CD4-positive, alpha-beta T cell treated with Interleukin-1 beta for 1 hour (primary cell): ENCODE results near the gene JMJD6.
A peak's percentile ranks its signal among the peaks of the same experiment; 100 is the strongest.
"Not testable (repeated sequence)": the region's sequence is repeated elsewhere in the genome, so short reads cannot be mapped to it uniquely, and the experiment has no call there.

Experiments
- DNase-seq, 2 donors: peaks; one replicate each; pipeline ENCODE4 v3.0.0-alpha.2; 2020 to 2022

JMJD6 gene

DNA sequence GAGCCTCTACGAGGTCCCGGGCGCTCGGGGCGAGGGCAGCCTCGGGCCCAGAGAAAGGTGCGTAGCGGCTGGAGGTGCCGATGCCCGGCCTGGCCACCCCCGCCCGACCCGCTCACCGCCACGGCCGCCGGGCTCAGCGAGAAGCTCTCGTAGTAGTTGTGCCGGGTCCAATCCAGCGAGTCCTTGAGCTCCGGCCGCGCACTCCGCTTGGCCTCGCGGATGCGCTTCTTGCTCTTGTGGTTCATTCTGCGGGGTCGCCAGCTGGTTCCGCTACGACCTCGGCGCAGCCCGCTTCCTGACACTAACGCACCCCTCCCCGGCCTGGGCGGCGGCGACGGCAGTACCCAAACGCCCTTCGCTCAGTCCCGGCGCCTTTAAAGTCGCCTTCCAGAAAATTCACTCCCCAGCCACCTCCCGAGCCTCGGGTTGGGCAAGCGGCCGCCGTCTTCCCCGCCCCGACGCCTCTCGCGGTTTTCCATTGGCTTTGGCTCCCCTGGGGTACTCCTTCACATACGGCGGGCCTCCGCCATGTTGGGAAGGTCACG is at the start of gene JMJD6:
TSS of gene JMJD6 (minus strand) at position 376 of the 545 bp plus-strand sequence. CDS start at position 245, 131 bp downstream.
- peak; percentile 97 for DNase-seq

DNA sequence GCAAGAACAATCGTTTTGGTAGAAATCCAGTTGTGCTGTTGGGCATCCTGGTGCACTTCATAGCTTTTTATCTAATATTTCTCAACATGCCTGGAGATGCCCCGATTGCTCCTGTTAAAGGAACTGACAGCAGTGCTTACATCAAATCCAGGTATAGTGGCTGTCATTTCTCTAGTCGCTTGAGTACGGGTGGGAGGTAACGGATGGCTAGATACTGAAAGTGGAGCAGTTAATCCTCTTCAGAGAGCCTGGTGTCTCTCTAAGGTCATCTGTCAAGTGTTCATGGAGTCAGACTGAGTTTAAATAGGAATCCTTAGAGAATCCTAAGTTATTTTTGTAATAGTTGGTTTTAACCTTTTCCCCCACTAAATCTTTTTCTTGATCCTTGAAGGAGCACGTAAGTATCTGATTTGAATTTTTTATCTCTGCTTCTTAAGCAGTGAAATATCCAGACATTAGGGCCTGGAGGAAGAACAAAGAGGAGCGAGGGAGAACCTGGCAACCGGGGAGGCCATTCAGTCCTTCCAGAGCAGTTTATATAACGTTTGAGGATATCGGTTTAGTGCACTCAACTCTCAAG is 48.7 kb upstream of the JMJD6 start:
- no peak for DNase-seq

DNA sequence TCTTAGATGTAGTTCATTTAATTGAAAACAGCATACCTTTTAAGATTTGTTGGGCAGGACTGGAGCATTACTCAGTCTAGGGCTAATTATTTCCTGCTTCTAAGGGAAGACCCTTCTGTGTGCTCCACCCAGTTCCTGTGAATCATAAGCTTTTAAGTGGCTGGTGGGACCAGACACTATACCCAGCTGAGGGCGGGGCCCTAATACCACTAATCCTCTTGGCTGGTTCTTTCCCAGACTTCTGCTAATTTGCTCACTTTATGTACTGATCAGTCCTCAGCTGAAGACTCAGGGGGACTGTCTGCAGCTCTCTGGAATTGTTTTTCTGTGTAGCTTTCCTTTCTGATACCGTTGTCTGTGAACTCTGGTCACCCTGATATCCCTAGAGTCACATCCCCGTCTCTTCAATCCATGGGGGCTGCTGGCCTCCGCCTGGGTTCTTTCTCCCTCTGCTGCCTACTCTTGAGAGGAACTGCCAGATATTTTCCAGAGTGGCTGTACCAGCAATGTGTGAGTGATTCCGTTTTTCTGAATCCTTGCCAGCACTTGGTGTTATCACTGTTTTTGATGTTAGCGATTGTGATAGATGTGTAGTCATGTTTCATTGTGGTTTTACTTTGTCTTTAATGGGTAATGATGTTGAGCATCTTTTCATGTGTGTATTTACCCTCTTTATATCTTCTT is 46.6 kb upstream of the JMJD6 start:
- peak; percentile 58 to 76 for DNase-seq

DNA sequence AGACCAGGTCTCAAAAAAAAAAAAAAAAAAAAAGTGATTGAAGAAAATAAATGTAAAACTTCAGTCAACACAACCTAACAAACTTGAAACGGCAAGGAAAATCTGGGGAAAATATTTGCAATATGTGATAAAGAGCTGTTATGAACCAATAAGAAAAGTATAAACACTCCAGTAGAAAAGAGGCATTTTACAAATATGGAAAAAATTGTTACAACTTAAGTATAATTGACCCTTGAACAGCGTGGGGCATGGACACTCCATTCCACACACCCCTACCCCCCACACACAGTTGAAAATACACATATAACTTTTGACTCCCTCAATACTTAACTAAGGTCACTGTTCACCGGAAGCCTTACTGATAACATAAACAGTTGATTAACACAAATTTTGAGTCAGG is 32.2 kb upstream of the JMJD6 start:
- DNase-seq, result no peak

DNA sequence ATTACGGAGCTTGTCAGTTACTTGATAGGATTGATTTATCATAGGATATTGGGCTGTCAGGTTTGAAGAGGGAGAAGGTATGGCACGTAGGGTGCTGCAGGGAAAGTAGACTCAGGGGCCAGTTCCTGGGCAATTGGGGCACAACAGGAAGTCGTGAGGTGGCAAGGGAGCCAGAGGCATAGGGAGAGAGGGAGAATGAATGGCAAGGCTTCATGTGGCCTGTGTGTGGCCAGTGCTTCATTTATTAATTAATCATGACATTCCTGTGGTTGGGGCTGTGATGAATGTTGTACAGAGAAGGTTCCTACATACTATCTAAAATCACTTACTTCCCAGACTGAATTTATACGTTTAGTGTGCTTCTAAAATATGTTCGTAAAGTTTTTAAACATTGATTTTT is 30.9 kb upstream of the JMJD6 start:
- DNase-seq, result no peak

DNA sequence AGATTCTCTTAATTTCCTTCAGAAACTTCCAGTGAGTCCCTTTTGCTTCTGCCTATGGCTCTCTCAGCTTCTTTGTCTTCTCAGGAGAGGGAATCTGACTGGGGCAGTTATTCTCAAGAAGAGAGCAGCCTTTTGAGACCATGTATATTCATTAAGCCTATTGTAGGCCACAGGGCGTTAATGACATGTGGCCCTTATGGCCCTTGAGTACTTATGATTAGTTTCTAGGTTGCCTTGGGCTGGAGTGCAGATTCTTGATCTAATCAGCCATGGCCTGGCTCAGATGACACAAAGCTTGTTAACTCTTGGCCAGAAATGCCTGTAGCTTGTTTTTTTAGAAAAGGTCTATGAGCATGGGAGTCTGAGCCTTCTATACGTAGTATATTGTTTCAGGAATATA is 28.9 kb upstream of the JMJD6 start:
- no peak for DNase-seq

DNA sequence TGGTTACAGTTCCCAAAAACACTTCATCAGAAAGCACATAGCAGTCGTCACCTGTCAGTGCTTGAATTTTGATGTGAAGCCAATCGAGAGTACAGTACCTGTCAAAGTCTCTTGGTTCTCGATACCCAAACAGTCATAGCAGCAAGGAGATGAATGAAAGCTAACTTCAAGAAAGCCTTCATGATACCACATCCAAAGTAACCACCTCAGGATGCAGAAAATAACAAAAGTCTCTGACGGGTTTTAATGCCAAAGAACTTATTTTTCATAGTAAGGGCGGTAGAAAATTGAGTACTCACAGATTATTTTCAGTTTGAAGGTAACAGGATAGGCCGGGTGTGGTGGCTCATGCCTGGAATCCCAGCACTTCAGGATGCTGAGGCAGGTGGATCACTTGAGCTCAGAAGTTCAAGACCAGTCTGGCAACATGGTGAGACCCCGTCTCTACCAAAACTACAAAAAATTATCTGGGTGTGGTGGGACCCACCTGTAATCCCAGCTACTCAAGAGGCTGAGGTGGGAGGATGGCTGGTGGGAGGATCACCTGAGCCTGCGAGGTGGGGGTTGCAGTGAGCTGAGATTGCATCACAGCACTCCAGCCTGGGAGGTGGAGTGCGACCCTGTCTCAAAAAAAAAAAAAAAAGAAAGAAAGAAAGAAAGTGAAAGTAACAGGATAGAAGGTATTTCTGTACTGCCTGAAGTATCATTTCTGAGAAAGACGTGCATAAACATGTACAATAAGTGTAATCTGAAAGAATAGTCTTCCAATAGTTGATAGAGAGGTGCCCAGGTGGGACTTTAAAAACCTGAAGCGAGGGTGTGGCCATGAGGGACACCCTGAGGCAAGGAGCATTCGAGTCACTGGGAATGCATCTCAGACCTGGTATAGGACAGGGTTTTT is 26.9 kb upstream of the JMJD6 start:
- peak; percentile 45 to 54 for DNase-seq

DNA sequence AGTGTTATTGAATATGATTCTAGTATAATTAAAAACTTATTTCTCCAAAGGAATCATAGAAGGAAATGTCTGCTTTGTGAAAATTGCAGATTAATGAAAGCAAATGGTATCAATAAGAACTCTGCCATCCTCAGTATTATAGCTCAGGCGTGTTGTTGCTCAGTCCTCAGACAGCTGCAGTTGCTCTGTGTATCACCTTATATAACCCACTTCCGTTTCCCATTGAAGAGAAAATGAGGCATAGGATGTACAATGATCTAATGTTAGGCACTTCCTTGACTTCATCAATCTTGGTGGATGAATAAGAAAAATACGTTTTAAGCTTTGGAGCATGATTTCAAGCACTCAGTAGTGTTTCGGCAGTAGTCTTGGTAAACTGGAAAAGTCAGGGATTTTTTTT is 25.6 kb upstream of the JMJD6 start:
- peak in 1 of 2 donors; percentile 56 for DNase-seq

DNA sequence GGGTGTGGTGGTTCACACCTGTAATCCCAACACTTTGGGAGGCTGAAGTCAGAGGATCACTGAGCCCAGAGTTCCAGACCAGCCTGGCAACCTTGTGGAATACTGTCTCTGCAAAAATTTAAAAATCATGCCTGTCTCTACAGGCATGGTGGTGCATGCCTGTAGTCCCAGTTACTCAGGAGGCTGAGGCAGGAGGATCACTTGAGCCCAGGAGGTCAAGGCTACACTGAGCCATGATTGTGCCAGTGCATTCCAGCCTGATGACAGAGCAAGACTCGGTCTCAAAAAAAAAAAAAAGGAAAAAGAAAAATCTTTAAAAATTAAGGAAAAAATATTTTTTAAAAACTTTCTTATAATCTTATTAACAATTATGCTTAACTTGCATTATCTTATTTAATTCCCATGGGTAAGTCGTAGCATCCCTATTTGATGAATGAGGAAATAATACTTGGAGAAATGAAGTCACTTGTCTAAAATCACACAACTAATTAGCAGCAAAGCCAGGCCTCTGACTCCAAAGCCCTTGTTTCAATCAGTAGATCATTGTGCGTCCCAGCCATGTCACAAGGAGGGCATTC is 25.1 kb upstream of the JMJD6 start:
- no peak for DNase-seq

DNA sequence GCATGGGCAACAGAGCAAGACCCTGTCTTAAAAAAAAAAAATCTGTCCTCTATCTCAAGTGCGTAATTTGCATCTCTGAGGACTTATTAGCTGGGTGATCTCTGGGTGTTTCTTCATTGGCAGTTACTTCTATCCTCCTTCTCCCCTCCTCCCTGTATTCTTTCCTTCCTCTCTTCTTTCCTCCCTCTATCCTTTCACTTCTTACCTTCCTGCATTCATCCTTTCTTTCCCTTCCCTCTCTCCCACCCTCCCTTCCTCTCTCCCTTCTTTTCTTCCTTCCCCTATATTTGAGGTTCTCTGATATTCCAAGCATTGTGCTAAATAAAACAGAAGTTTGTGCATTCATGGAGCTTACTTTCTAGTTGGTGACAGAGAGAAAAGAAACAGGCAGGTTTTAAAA is 22.3 kb upstream of the JMJD6 start:
- no peak for DNase-seq

DNA sequence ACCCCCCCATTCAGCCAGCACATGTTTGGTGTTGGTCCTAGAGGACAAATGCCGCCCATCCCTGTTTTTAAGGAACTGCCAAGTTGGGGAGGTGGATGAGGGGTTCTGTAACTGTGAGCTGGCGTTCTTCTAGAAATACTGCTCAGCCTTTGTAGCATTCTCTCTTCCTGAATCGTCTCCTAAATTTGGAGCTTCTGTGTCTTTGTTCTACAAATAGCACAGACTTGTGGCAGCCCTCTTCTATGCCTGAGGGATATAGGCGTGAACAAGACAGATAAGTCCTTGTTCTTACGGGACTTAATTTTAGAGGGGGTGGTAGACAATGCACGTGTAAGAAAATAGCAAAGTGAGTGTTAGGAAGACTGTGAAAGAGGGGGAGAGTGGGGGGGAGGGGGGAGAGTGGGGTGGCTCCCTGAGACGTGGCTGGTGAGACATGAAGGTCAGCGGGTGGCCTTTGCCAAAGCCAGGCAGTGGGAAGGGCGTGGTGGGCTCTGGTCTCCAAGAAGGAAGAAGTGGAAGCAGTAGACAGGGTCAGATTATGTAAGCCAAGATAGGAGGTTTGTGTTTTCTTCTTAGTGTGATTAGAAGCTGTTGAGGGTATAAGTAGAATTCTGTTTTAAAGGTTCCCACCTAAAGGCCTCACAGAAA is 21.4 kb upstream of the JMJD6 start:
- no peak for DNase-seq

DNA sequence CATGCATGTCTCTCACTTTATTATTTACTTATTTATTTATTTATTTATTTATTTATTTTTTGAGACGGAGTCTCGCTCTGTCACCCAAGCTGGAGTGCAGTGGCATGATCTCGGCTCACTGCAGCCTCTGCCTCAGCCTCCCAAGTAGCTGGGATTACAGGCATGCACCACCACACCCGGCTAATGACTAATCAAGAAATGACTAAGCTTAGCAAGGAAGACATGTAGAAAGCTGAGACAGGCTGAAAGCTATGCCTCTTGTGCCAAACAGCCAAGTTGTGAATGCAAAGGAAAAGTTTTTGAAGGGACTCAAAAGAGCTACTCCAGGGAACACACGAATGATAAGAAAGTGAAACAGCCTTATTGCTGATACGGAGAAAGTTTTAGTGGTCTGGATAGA is 19.4 kb upstream of the JMJD6 start:
- DNase-seq, result not testable (repeated sequence)

DNA sequence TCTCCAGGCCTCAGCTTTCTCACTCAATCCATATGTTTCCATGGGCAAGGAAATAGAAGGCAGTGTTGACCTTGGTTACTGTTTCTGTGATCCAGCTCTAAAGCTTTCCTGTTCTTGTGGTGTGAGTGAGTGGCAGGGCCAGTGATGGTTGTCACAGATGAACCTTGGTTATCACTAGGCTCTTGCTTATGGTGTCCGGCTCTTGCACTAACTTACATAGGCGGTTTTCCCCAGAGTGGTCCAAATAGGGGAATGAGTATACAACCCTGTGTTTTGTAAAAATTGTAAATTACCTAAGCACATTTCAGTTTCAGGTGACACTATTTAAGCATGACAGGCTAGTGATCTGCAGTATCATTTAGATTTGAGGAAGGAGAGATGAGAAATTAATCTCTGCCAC is 18.3 kb upstream of the JMJD6 start:
- DNase-seq, result no peak

DNA sequence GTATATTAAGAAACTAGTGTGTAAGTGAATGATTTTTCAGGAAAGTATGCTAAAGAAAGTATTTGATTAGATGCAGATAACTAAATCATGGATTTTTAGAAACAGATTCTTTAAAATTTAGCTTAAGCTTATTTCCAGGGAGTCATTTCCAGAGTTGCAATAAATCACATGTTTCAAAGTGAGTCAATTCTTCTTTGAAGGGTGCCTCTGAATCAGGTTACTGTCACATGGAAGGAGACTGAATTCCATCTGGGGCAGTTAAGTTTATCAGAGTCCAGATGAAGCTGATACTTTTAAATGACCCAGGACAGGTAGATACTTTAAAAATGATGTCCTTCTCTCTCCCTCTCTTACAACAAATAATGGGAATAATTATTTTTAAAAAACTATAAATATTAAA is 16.6 kb upstream of the JMJD6 start:
- no peak for DNase-seq

DNA sequence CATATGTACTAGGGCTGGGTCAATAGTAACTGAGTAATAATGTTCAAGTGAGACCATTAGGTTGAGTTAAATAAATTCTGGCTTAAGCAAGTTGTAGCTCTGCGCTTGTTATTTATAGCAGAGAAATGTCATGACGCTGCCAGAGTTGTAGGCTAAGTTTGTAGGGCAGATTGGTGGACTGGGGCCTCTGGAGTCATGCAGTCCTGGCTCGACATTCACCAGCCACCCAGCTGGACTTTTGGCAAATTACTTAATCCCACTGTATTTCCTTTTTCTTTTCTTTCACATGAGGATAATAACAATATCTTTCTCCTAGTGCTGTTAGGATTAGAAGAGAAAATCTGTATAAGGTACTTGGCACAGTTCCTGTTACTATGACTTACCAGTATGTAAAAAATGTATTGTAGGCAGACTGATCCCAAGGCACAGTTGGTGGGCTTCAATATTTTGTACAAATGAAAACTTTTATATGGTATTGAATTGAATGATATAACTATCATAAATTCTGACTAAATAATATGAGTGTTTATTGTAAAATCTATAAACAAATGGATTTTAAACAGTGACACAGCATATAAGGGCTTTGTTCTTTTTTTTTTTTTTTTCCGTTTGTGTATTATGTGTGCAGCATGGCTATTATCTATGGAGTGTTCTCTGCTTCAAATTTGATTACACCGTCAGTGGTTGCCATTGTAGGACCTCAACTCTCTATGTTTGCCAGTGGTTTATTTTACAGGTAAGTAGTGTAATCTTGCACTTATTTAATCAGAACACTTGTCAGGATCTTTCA is 14.1 kb upstream of the JMJD6 start:
- no peak for DNase-seq

DNA sequence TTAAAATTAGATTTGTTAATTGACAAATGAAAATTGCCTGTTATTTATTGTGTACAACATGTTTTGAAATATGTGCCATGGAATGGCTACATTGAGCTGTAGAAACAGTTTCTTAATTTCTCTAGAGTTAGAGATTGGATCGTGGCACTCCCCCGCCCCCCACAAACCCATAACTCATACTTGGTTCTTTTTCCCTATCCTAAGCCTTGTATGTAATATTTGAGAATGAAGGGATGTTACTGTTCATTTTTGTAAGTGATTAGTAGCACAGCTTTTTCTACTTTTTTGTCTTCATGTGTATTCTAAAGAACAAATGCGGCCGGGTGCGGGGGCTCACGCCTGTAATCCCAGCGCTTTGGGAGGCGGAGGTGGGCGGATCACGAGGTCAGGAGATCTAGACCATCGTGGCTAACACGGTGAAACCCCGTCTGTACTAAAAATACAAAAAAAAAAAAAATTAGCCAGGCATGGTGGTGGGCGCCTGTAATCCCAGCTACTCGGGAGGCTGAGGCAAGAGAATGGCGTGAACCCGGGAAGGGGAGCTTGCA is 13.2 kb upstream of the JMJD6 start:
- DNase-seq, result not testable (repeated sequence)

DNA sequence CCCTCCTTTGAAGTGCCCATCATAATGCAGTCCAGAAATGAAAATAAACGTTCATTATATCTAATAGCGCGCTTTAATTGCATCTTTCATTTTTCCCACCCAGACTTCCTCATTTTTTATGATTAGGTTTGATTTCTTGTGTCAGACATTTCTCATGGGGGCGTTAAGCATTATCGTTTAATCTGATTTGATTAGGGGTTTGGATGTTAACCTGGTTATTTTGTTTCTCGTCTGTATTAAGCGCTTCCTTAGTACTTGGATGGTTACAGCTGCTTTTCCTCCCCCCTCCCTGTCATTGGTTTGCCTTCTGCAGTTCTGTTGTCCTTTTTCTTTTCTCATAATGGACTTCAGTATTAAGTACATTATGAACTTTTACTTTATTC is 12.1 kb upstream of the JMJD6 start:
- DNase-seq, result no peak

DNA sequence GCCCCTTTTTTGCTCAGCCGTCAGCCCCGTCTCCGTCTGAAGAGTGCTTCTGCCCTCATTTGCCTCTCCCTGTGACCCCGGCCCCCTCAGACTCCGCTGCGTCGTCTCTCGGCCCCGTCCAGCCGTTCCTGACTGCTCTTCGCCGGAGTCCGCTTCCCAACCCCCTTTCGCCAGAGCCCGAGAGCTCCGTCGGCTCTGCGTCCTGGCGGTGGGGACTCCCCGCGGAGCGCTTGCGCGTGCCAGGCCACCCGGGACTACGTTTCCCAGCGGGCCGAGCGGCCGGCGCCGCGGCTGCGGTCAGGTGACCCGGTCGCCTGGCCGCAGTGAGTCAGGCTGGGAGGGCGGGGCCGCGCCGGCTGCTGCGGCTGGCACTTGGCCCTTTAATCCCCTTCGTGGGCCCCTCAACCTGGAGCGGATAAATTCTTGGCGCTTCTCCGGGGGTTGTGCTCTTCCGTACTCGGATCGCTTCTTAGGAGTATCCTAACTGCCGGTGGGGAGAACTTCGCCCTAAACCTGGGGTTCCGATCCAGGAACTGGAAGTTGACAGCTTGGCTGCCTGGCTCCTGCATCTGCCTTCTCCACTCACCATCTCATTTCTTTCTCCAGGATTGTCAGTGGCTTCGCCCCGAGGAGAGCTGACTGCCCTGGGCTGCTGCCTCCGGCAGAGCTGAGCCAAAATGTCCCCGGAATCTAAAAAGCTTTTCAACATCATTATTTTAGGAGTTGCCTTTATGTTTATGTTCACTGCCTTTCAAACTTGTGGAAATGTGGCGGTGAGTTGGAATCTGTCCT is 11.5 kb upstream of the JMJD6 start, which contains the start of gene MFSD11:
TSS of gene MFSD11 (plus strand) at position 444 of the 792 bp plus-strand sequence. CDS start at position 678, 234 bp downstream.
- DNase-seq, result peak; percentile 93 to 94

DNA sequence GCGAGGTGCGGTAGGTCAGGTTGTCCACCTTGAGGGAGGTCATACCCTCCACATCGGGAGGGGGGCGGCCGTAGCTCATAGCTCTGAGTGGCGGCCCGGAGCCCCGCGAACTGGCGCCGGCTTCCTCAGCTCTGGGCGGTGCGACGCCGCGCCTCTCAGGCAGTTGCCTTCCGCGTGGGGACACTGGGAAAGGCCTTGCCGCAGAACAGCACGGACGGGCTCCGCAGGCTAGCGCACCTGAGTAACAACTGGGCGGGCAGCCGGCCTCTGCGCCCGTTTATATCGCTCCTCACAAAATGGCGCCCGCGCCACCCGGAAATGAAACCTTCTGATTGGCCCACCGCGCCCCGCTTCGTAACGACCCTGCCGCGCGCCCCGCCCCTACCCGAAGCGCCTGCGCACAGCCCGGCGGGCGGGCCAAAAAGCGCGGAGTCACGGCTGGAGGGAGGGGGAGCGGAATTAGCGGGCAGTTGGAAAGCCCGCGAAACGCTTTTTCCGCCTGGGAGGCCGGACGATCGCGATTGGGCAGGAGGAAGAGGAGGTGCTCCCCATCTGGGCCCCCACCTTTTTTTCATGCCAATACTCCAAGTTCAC is 10.8 kb upstream of the JMJD6 start, which contains the start of gene SRSF2:
TSS of gene SRSF2 (minus strand) at position 250 of the 594 bp plus-strand sequence. CDS start at position 79, 171 bp downstream.
- peak; percentile 99 for DNase-seq
